VCaP (cell line): ENCODE results near the gene UBE2S.

Experiments used
- H3K27ac ChIP-seq: fragments of 450-650 bp; 2 replicates; pipeline ENCODE4 v1.5.1; 2017
- CTCF ChIP-seq: fragments of 450-650 bp; conservative IDR thresholded peaks from 2 replicates; pipeline ENCODE4 v1.5.1; 2017; ENCODE audit warnings: mild to moderate bottlenecking, moderate library complexity

Gene UBE2S

GRCh38 chr19:55389386-55390317 is 17.9 kb downstream of the UBE2S start:
- peak overlapping the region; percentile 96 for H3K27ac ChIP-seq
- TF ChIP-seq CTCF: no peak

- TF ChIP-seq CTCF: no peak
- peak overlapping the region; percentile 96; the same call in 1 of the 2 replicates for H3K27ac ChIP-seq
These were observed 19.7 kb downstream of the UBE2S start for GRCh38 chr19:55387736-55388497.

- peak overlapping the region; percentile 96 for H3K27ac ChIP-seq
- TF ChIP-seq CTCF: no peak
These were observed 21.1 kb downstream of the UBE2S start for GRCh38 chr19:55386493-55386971.

- peak within 1 kb of the TSS; percentile 96 for H3K27ac ChIP-seq
- TF ChIP-seq CTCF: no peak
These were observed 21.7 kb downstream of the UBE2S start, which contains the start of gene RPL28 for GRCh38 chr19:55385724-55386492. Gene RPL28, plus strand, starts transcription at chr19:55385932. Its CDS starts 426 bp downstream, at chr19:55386358.

GRCh38 chr19:55384920-55385723 is 22.5 kb downstream of the UBE2S start:
- H3K27ac ChIP-seq: peak overlapping the region; percentile 96
- TF ChIP-seq CTCF: no peak

- H3K27ac ChIP-seq: peak within 1 kb of the TSS; percentile 96
- no peak; the same call in 1 of the 2 replicates for TF ChIP-seq CTCF
These were observed 23.3 kb downstream of the UBE2S start, which contains the start of gene TMEM238 for GRCh38 chr19:55384131-55384919. Gene TMEM238, minus strand, starts transcription at chr19:55384292. Its CDS starts 33 bp downstream, at chr19:55384259.
